NCI-H2029 treated with DMSO at 0.1 percent for 48 hours (cell line): ENCODE results near the gene PSD4.

Experiments used
- DNase-seq: peaks from one replicate; lab custom pipeline; 2025; lab: John Stamatoyannopoulos, UW

Gene PSD4

GRCh38 chr2:113167962-113168340, 5.8 kb upstream of the PSD4 start:
- no peak for DNase-seq

- DNase-seq, result no peak
These were observed 4.7 kb upstream of the PSD4 start for GRCh38 chr2:113169002-113169530.

GRCh38 chr2:113169586-113169985, 4.2 kb upstream of the PSD4 start:
- DNase-seq, result no peak

GRCh38 chr2:113171334-113172075, 2.3 kb upstream of the PSD4 start:
- no peak for DNase-seq

GRCh38 chr2:113172721-113173541, 840 bp upstream of the PSD4 start:
- DNase-seq, result no peak

- no peak for DNase-seq
These were observed 592 bp downstream of the PSD4 start for GRCh38 chr2:113174376-113174750.

- DNase-seq, result no peak
These were observed 1.4 kb downstream of the PSD4 start for GRCh38 chr2:113175042-113175628.

GRCh38 chr2:113175736-113176695, 2.2 kb downstream of the PSD4 start:
- no peak for DNase-seq

GRCh38 chr2:113176696-113177355, 3.1 kb downstream of the PSD4 start:
- DNase-seq, result no peak

GRCh38 chr2:113178069-113178746, 4.4 kb downstream of the PSD4 start:
- DNase-seq, result no peak

- DNase-seq, result no peak
These were observed 5.1 kb downstream of the PSD4 start for GRCh38 chr2:113178891-113179290.

- DNase-seq, result no peak
These were observed 5.8 kb downstream of the PSD4 start for GRCh38 chr2:113179446-113180045.

- DNase-seq, result no peak
These were observed 6.6 kb downstream of the PSD4 start for GRCh38 chr2:113180131-113180946.

GRCh38 chr2:113181258-113182051, 7.7 kb downstream of the PSD4 start:
- peak; percentile 15 for DNase-seq

- no peak for DNase-seq
These were observed 8.9 kb downstream of the PSD4 start for GRCh38 chr2:113182471-113183260.

GRCh38 chr2:113183264-113183663, 9.5 kb downstream of the PSD4 start:
- DNase-seq, result no peak

- no peak for DNase-seq
These were observed 9.9 kb downstream of the PSD4 start for GRCh38 chr2:113183703-113184102.
